NK-92 treated with Interleukin-12 subunit alpha and Interleukin-12 subunit beta, amount 100 ng/mL, for 24 hours (cell line): Measurements from ENCODE around the gene CCL19.

Source experiments
- DNase-seq: peaks from one replicate; lab custom pipeline; 2025; lab: John Stamatoyannopoulos, UW

The CCL19 gene

DNA sequence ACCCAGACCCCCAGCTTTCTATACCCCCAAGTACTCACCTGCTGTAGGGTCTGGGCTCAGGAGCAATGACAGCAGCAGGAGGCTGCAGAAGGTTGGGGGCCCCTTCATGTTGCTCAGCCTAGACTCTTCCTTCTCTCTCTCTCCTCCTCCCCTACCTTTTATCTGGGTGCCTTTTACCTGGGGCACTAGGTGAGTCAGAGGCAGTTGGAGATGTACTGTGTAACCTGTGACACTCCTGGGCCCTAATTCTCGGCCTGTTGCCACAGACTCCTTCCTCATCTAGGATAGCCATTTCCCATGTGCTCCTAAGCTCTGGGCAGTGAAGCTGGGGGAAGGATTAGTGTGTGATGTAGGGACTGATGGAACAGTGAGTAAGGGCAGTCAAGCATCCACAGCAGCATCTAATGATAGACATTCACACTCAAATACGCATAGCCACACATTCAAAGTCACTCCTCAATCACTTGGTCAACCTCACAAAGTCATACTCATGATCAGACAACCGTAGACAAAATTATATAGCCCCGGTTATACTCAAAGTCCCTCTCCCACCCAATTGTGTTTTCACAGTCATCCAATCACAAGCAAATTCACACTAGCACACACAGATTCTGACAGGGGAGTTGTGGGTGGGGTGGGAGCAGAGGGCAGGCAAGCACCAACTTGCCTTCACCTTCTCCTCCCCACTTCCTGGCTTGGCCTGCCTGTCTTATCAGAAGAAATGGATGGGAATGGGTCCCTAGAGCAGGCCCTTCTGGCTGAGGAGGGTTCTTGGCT, 28.4 kb downstream of the CCL19 start, which contains the start of gene CCL27:
CCL27 (minus strand) TSS at position 132 of the 777 bp plus-strand sequence; CDS start at position 108, 24 bp downstream.
- no peak for DNase-seq

DNA sequence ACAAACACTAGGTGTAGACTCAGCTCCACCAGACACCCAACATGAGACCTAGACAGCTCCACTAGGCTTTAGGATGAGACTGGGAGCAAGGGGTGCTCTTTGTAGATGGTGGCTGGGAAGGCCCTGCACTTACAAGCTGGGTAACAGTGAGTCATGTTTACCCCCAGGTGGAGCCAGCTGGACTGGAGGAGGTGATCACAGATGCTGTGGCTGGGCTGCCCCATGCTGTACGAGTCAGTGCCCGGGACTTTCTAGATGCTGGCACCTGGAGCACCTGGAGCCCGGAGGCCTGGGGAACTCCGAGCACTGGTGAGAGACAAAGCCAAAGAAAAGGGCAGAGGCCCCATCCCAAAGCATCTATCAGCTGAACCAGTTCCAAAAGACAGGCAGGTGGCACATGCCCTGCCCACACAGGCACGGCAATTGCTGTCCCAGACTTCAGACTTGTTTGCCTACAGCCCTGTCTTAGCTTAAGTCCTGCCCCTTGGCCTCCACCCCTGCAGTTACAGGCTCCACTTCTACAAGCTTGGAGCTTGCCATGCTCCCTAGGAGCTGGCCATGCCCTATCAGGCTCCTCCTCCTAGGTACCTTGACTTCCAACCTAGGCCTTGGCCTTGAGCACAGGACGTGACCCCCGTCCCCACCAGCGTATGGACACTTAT, 31.4 kb downstream of the CCL19 start:
- no peak for DNase-seq

DNA sequence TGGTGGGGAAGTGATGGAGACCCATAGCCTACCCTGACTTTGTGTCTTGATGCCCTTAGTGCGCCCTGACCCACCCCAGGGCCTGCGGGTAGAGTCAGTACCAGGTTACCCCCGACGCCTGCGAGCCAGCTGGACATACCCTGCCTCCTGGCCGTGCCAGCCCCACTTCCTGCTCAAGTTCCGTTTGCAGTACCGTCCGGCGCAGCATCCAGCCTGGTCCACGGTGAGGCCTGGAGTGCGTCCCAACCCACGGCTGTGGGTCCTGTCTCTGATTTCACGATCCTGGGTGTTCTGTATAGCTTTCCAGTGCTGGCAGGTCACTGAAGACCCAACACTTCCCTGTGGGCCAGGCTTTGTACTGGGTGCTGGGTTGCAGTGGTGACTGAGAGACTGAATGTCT, 32.6 kb downstream of the CCL19 start:
- DNase-seq = no peak

DNA sequence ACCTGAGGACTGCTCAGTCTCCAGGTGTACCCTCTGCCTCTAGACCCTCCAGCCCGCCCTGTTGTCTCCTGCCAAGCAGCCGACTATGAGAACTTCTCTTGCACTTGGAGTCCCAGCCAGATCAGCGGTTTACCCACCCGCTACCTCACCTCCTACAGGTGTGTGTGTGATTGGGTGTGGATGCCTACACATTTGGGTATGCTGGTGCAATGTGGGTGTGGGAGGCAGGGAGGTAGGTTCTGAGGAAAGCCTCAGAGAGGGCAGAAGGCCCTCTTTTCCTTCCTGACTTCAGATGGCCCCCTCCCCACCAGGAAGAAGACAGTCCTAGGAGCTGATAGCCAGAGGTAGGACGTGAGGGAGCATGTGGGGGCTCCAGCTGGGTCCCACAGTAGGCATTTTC, 34.1 kb downstream of the CCL19 start:
- no peak for DNase-seq

DNA sequence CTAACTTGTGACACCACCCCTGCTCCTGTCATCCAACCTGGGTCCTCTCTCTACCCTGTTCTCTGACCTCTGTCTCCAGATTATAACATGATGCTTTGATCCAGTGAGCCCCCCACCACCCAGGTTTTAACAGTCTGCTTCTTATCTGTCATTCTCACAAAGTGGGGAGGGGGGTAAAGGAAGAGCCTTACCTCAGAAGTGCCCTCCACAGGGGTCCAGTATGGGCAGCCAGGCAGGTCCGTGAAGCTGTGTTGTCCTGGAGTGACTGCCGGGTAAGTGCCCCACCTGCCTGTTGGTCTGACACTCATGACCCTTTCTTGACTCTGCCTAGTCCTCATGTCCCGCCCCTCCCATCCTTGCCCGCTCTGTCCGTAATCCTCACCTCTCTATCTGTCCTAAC, 35.7 kb downstream of the CCL19 start:
- no peak for DNase-seq

DNA sequence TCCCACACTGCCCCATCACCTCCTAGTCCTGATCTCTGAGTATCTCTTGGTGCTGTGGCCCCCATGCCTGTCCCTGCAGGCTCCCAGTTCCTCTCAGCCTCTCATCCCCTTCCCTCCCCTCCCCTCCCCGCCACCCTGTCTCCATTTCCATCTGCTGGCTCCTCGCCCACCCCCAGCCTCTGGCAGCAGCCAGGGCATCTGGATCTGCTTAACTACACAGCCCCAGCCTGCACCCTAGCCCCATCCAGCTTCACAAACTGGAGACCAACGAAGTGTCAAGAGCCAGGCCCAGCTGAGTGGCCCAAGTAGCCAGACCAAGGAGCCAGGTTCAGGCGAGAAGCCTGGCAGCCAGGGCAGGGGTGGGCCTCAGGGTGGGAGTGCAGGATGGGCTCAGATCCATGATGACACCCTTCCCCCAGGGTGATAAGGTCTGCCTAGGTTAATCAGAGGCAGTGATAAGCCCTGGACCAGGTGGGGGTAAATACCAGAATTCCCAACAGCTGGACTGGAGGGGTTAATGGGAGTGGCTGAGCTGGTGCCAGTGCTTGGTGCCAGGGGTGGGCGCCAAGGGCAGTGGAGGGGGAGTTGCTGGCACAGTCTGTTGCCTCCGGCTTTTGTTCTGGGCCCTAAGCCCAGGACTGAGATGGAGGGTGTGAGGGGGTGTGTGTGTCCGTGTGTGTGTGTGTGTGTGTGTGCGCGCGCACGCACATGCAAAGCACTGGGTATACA, 36.6 kb downstream of the CCL19 start:
- DNase-seq = no peak

DNA sequence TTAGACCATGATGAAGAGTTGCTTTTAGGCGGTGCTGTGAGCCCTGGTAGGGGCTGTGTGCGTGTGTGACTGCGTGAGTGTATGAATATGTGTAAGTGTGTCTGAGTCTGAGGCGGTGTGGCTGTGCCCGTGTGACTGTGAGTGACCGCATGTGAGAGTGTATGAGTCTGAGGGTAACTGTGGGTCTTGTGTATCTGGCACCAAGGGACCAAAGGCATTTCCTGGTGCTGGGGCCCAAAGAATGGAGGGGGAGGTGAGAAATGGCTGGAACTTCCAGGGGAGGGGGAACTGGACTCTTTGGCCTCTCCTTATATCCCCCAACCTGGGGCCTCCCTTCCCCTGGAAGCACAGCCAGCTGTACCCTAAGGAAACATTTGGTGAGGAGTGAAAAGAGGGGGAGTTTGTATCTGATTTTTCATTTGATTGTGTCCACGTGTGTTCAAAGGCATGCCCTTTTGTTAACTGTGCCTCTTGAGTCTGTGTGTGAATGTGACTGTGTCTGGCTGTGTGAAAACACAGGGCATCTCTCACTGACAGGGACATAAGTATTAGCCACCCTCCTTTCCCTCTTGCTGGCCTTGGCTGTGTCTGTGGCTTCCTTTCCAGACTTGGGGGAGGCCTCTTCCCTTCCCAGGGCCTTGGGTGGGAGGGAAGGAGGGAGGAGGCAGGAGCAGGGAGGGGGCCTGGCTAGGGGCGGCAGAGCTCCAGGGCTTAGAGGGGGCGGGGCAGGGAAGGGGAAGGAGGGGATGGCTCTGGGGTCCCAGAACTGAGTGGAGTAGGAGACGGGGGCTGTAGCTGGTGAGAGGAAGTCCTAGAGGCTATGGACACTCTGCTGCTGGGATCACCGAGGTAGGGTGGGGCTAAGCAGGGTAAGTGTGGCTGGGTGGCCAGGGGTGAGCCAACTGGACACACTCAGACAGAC, 37.7 kb downstream of the CCL19 start:
- no peak for DNase-seq

DNA sequence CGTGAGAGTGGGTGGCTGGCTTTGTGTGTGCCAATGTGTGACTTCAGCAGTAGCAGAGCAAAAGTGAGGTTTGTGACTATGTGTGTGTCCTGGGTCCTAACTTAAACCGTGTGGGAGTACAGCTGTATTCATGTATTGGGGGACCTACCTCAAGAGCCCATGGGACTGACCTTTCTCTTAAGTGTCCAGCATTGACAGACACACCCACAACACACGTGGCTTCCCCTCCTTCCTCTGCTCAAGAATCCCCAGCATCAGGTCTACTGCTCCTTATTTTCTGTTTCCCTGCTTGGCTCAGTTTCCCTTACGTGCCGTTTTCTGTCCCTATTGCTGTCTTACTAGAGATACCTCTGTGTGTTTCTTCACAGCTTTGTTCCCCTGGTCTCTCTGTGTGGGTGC, 38.5 kb downstream of the CCL19 start:
- DNase-seq = no peak

DNA sequence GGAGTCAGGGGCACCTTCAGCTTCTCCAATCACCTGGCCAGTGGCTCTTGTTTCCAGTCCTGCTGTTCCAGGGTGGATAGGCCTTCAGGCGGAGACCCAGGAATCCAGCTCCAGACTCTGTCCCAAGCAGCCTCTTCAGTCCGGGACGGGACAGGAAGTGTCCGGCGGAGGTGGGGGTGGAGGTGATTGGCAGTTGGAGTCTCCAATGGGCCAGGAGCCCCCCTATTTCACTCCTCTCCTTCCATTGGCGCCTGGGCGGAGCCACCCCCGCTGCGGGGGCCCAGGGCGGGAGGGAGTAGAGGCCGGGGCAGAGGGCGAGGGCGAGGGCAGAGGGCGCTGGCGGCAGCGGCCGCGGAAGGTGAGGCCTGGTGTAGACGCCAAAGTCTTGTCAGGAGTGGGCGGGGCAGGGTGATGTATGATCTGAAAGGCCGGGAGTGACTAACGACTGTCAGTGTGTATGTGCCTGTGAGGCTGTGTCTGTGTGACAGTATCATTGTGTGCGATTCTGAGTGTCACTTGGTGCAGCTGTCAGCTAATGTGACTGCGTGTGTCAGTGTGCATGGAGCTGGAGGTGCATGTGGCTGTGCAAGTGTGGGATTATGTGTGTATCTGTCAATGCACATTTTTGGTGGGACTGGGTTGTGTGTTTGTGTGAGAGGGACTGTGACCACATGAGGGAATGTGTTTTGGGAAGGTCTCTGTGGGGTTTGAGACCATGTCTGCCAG, 39.0 kb downstream of the CCL19 start, which contains the start of gene IL11RA:
IL11RA (plus strand) TSS at position 310 of the 726 bp plus-strand sequence. CDS start 3,033 bp downstream, outside the sequence.
- DNase-seq = no peak

DNA sequence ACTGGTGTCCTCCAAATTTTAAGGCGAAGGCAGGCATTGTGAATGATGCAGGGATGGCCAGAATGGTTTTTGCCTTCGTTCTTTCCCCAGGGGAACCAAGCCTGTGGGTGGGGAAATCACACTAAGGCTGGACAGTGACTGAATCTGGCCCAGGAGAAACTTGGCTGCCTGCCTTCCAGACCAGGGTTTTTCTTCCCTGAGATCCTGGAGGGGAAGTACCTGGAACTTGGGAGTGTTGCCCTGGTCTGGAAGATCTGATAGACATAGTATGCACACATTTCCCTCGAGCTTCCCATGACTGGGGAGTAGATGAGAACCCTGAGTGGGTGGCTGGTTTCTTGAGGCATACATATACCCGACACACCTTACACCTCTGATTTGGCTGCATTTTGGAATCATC, 39.8 kb downstream of the CCL19 start:
- DNase-seq = no peak

DNA sequence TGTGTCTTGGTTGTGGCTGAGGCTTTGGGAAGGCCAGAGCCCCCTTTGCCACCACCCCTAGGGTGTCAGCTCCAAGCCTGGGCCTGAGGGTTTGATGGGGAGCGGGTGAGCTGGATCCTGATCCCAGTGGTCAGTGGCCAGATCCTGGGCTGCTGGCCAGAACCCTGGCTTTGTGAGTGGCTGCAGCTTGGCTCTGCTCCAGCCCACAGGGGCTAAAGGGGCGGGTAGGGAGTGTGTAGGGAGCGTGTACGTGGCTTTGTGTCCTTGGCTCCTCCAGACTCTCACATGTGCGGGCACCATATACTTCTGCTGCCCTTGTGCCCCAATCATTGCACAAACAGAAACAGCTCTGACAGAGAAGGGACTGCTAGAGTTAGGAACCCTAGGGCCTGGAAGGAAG, 40.3 kb downstream of the CCL19 start:
- no peak for DNase-seq

DNA sequence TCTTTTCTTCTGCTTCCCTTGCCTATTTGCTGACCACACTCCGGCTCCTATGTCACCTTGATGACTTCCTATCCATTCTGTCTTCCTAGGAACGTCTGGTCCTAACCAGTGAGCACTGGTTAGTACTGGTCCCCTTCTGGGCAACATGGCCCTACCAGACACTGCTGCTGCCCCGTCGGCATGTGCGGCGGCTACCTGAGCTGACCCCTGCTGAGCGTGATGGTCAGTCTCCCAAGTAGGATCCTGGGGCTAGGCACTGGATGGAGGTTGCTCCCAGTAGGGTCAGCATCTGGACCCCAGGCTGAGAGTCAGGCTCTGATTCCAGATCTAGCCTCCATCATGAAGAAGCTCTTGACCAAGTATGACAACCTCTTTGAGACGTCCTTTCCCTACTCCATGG, 42.4 kb downstream of the CCL19 start:
- DNase-seq = no peak

DNA sequence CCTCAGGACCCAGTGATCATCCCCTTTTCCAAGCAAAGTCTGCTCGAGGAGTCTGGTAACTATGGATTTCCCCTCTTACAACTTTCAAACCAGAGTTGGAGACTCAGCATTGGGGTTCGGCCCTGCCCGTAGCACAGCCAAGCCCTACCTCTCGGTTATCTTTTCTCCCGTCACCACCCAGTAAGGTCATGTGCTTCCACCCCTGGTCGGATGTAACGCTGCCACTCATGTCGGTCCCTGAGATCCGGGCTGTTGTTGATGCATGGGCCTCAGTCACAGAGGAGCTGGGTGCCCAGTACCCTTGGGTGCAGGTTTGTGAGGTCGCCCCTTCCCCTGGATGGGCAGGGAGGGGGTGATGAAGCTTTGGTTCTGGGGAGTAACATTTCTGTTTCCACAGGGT, 43.4 kb downstream of the CCL19 start:
- no peak for DNase-seq

DNA sequence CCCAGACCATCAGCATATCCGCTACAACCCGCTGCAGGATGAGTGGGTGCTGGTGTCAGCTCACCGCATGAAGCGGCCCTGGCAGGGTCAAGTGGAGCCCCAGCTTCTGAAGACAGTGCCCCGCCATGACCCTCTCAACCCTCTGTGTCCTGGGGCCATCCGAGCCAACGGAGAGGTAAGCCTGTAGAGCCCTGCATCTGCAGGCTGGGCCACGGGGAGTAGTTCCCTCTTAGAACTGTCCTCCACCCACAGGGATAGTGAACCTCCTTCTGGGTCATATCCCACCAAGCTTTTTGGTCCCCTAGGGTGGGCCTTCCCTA, 44.0 kb downstream of the CCL19 start:
- DNase-seq = no peak

DNA sequence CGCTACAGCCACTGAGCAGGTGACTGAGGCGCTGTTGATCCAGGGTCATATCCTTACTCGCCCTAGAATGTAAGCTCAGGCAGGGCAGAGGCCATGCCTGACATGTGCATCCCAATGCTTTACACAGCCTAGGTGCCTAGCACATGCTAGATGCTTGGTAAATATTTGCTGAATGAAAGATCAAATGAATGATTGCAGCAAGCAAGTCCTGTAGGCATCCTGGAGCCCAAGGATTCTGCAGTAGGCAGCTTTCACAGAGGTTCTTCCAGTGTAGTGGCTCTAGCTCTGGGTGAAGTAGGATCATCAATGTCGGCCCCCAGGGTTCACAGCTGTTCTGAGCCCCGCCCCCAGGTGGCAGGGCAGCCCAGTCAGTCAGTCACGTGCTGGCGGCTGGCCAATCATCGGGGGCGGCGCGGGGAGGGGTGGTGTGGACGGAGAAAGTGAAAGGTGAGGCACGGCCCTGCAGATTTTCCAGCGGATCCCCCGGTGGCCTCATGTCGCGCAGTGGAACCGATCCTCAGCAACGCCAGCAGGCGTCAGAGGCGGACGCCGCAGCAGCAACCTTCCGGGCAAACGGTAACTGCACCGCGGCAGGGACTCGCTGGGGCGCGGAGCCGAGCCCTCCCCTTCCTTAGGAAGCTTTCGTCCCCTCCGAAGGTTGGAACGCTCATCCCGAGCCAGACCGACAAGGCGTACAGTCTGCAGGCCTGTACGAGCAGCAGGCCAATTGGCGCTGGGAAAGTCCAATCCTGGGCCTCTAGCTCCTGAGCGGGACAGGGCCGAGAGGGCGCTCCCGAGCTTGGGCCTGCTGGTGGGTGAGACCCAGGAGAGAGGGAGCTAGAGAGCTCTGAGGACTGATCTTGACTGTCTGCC, 44.6 kb downstream of the CCL19 start, which contains the start of gene GALT:
GALT (plus strand) TSS at position 465 of the 873 bp plus-strand sequence; CDS start at position 495, 30 bp downstream.
- peak; percentile 91 for DNase-seq

DNA sequence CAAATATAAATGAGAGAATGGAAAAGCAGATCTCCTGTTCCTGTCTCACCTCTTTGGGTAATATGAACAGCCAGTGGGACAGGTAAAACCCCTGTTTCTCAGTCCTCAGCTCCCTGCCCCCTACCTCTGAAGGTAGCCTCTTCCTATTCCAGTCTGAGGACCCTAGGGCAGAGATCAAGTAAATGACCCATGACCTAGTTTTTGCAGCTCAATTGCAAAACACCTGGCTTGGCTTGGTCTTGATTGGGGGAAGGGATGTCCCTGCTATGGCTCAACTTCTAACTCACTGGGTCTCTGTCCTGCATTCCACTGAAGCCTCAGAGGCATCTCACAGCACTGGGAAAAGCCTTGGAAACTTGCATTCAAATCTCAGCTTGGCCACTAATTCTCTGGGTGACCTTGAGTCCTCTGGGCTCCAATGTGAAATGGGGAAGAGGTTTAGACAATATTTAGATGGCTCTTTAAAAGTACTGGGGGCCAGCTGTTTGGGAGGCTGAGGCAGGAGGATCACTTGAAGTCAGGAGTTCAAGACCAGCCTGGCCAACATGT, 46.2 kb downstream of the CCL19 start:
- DNase-seq = no peak

DNA sequence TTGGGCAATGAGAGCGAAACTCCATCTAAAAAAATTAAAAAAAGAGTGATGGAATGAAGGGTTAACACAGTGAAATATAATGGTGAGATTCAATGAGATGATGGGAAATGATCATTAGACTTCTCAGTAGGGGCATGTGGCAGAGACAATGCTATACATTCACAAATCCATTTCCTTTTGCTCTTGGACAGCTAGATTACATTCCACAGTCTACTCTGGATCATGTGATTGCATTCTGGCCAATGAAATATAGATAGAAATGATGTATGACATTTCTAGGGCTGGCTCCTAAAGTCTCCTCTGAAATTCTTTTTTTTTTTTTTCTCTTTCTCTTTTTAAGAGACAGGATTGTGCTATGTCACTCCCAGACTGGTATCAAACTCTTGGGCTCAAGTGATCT, 48.4 kb downstream of the CCL19 start:
- no peak for DNase-seq
